HepG2 (cell line): ENCODE measurements around the gene PTPRD.

Experiments used
- CHD2 ChIP-seq: IDR thresholded peaks from 2 replicates; pipeline ENCODE4 v1.6.1; 2011; ENCODE audit warnings: low read depth, low read length, improper control_type of control experiment
- CTCF ChIP-seq: sonication (generic); formaldehyde crosslinking; IDR thresholded peaks from 2 replicates; pipeline ENCODE4 v1.5.0; 2020; ENCODE audit warnings: mild to moderate bottlenecking, missing genetic modification reagents, moderate library complexity
- DRAP1 ChIP-seq: IDR thresholded peaks from 2 replicates; pipeline ENCODE4 v1.6.1; 2016; ENCODE audit warnings: missing genetic modification reagents, missing compliant biosample characterization
- IKZF5 ChIP-seq: IDR thresholded peaks from 2 replicates; pipeline ENCODE4 v1.6.1; 2018; ENCODE audit warnings: missing genetic modification reagents, mild to moderate bottlenecking, missing compliant biosample characterization
- POLR2AphosphoS5 ChIP-seq: IDR thresholded peaks from 2 replicates; pipeline ENCODE4 v1.6.1; 2012; ENCODE audit warnings: low read depth, low read length
- SMAD1 ChIP-seq: sonication (generic); formaldehyde crosslinking; IDR thresholded peaks from 2 replicates; pipeline ENCODE4 v1.4.0; 2020; ENCODE audit warnings: missing genetic modification reagents, low read depth, mild to moderate bottlenecking, borderline replicate concordance
- SRF ChIP-seq: IDR thresholded peaks from 2 replicates; pipeline ENCODE4 v1.6.1; 2011; ENCODE audit warnings: mild to moderate bottlenecking, low read depth, low read length, moderate library complexity
- THRA ChIP-seq: sonication (generic); formaldehyde crosslinking; IDR thresholded peaks from 2 replicates; pipeline ENCODE4 v1.4.0; 2020; ENCODE audit warnings: missing genetic modification reagents, borderline replicate concordance
- ZNF160 ChIP-seq: sonication (generic); formaldehyde crosslinking; IDR thresholded peaks from 2 replicates; pipeline ENCODE4 v1.8.0; 2022; ENCODE audit warnings: mild to moderate bottlenecking, inconsistent platforms, missing genetic modification reagents
- ZNF577 ChIP-seq: sonication (generic); formaldehyde crosslinking; IDR thresholded peaks from 2 replicates; pipeline ENCODE4 v1.4.0; 2020; ENCODE audit warnings: mild to moderate bottlenecking, low read depth, missing genetic modification reagents, borderline replicate concordance
- ZNF784 ChIP-seq: sonication (generic); formaldehyde crosslinking; IDR thresholded peaks from 2 replicates; pipeline ENCODE4 v1.5.1; 2020; ENCODE audit warnings: missing genetic modification reagents, mild to moderate bottlenecking, borderline replicate concordance
- ZNF878 ChIP-seq: sonication (generic); formaldehyde crosslinking; IDR thresholded peaks from 2 replicates; pipeline ENCODE4 v1.8.1; 2023; ENCODE audit warnings: mild to moderate bottlenecking, missing genetic modification reagents, moderate library complexity

- no peak for TF ChIP-seq CHD2
- TF ChIP-seq ZNF577 (CRISPR knock-in tag) = no peak
- no peak for TF ChIP-seq ZNF784 (CRISPR knock-in tag)
- TF ChIP-seq ZNF878 (CRISPR knock-in tag) = no peak
- TF ChIP-seq DRAP1 (CRISPR knock-in tag) = no peak
- no peak for TF ChIP-seq THRA (CRISPR knock-in tag)
- TF ChIP-seq POLR2AphosphoS5 = no peak
- no peak for TF ChIP-seq ZNF160 (CRISPR knock-in tag)
- no peak for TF ChIP-seq SMAD1 (CRISPR knock-in tag)
- no peak for TF ChIP-seq CTCF (CRISPR knock-in tag)
- no peak for TF ChIP-seq IKZF5 (CRISPR knock-in tag)
- TF ChIP-seq SRF = no peak
Measured at GRCh38 chr9:8838136-8838535, 1774.7 kb downstream of the PTPRD start.
